NCI-H526 (cell line): ENCODE results near the gene ARL6.

Experiments used
- DNase-seq, 2 experiments: peaks; one replicate each; lab custom pipeline; 2025; lab: John Stamatoyannopoulos, UW

The ARL6 gene

GRCh38 chr3:97764407-97765238, at the start of gene ARL6:
Gene ARL6 (plus strand): TSS chr3:97764758. CDS start chr3:97768108, 3,350 bp downstream.
- DNase-seq = peak; percentile 86 to 98

DNA sequence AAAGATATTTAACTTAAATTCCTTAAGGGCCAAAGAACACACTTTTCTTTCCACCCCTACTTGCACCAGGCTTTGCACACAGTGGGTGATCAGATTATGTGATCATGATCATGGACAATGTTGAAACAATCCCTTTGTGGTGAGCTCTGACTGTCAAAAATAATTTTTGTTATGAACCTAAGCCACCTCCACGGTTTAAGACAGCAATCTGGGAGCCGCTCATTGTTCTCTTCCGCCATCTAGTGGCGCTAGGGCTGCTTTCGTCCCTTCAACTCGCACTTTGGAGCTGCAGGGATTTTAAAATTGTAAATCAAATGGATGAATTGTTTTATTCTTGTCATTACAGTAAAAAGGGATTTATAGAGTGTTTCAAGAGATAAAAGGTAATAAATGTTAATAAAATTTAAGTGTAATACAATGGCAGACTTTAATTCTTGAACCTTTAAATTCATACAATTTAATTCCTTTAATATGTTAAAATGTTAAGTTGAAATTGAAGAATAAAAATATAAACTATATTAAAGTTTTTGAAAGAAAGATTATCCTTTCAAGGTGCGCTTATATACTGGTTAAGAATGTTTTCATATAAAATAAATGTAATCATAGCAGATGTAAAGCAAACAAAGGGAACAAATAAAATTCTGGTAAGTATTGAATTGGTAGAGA, 45.3 kb upstream of the ARL6 start:
- peak; percentile 36 to 83 for DNase-seq

GRCh38 chr3:97720417-97720816, 44.1 kb upstream of the ARL6 start:
- no peak for DNase-seq

DNA sequence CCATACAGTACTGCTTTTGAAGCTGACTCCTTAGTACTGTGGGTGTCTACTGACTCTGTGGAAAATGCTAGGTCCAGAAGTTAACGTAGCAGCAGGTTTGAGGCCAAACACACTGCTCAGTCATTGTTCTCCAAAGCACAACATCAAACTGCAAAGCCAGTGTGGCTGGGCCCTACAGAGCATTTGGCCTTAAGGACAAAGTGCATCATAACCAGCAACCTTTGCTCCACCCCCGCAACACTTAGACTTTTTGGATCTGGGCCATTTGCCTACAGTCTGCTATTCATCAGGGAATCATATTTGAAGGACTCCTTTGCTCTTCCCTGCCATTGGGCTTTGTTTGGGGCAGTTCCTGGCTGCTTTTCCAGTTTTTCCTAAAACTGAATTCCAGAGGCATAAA, 43.1 kb upstream of the ARL6 start:
- no peak for DNase-seq

GRCh38 chr3:97736928-97737327, 27.6 kb upstream of the ARL6 start:
- DNase-seq = peak in 1 of 2 experiments; percentile 5

DNA sequence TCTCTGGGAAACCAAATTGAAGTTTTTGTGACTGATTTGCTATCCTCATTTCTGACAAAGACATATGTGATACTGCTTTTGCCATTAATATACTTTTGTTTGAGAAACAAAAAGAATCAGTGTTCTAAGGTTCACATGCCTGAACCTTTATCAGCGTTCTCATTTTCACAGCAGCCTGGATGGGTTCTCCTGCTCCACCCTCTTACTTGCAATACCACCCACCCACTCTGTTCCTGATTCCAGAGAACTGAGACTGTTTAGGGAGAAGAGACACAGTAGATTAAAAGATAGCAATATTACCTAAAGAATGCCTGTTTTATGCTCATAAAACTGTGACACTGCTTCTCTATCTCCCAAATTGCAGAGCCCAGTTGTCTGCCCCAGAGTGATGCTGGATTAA, 25.8 kb upstream of the ARL6 start:
- no peak for DNase-seq

- DNase-seq = no peak
Measured at GRCh38 chr3:97742036-97742435, 22.5 kb upstream of the ARL6 start.

- DNase-seq = no peak
Measured at GRCh38 chr3:97744289-97744688, 20.3 kb upstream of the ARL6 start.

GRCh38 chr3:97763586-97764406, 762 bp upstream of the ARL6 start:
- no peak for DNase-seq

- no peak for DNase-seq
Measured at GRCh38 chr3:97765336-97765735, 778 bp downstream of the ARL6 start.

DNA sequence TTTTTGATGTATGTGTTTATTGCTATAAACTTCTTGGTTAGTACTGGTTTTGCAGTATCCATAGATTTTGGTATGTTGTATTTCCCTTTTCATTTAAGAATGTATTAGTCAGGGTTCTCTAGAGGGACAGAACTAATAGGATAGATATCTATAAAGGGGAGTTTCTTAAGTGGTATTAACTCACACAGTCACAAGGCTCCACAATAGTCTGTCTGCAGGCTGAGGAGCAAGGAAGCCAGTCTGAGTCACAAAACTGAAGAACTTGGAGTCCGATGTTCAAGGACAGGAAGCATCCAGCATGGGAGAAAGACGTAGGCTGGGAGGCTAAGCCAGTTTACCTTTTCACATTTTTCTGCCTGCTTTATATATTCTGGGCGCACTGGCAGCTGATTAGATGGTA, 8.4 kb downstream of the ARL6 start:
- no peak for DNase-seq

DNA sequence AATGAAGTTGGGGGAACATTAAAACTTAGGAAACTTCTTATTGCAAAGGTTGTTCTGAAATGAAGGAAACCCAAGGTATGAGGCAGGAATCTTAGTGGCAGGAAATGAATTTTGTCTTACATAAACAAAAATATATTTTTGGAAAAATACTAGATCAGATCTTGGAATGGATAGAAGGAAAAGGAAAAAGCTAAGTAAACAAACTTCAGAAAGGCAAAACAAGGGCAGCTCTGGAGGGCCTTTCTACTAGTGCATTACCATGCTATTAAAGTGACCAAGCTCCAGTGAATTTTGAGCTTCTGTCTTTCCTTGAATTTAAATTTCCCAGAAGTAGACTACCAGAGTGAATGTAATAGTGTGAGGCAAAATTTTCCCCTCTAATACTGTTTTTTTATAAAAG, 13.6 kb downstream of the ARL6 start:
- DNase-seq = no peak

GRCh38 chr3:97793420-97794019, 29.0 kb downstream of the ARL6 start:
- peak; percentile 3 to 56 for DNase-seq

DNA sequence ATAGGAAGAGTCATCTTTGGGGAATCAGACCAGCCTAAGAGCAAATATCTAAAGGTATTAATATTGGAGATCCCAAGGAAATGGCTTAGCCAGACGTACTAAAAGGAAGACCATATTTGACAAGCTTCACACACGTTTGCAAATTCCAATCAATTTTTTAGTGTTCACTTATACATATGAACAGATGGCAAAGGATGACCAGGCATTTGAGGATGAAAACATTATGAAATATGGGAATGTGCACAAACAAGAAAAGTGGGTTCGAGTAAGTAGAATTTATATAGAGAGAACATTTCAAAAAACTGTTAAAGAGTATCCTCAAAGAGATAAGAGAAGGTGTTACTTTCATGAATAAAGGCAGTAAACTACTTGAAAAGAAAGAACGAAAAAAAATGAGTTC, 31.4 kb downstream of the ARL6 start:
- no peak for DNase-seq

DNA sequence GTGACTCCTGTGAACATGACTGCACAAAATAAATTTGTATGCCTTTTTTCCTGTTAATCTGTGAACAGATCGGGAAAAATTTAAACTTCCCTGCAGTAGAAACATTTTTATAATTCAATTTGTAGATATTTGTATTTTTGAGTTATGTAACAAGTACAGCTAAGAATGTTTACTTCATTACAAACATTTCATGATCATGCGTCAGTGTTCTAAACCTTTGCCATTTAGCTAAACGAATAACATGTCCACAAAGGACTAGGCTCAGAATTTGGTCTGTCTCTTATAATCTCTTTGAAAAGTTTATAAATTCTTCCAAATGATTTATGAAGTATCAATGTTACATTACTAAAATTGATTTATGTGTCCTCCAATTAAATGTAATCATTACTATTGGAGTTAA, 39.9 kb downstream of the ARL6 start:
- no peak for DNase-seq

DNA sequence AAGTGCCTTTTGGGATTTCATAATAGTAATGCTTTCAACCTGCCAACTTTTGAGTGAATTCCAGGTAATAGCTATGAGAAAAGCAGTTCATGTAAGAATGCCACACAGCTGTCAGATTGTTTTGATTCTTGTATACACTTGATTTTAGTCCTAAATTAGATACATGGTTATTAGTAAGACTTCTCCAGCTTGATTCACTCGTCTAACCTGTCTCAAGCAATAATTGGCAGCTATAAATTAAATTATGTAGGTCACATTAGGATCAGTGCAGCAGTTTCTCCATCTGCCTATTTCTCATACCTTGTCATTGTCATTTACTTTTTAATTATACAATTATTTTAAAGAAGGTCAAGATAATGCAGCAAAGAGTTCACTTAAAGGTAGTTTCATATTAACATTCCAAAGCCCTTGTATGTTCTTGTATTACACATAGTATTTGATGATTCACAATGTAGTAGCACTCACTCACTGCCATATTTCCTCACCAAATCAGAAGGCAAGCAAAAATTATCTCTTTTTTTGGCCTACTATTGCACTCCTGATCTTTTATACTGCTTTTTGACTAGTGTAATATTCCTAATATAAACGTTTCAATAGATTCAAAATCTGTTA, 46.3 kb downstream of the ARL6 start:
- no peak for DNase-seq

DNA sequence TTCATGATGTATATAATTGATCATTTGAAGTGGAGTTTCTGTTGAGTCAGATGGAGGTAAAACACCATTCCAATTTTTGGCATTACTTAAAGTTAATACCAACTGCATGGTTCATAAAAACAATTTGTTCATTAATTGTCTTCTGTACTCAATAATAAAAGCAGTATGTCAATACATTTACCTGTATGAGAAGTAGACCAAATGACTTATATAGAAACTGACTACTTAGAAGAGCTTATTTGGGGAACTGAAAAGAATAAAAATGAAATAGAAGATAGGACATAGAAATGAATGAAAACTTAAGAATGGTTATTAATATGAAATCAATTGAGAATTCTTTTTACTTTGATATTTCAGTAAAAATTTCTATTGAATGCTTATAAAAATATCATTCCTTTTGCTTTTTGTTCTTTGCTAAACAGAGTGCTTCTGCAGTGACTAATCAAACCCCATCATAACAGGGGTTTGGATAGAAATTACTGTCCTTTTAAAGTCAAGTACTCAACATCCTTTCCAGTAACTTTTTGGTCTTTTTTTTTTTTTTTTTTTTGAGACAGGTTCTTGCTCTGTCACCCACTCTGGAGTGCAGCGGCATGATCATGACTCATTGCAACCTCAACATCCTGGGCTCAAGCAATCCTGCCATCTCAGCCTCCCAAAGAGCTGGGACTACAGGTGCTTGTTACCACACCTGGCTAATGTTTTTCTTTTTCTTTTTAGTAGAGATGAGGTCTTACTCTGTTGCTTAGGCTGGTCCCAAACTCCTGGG, 50.8 kb downstream of the ARL6 start:
- DNase-seq = no peak

DNA sequence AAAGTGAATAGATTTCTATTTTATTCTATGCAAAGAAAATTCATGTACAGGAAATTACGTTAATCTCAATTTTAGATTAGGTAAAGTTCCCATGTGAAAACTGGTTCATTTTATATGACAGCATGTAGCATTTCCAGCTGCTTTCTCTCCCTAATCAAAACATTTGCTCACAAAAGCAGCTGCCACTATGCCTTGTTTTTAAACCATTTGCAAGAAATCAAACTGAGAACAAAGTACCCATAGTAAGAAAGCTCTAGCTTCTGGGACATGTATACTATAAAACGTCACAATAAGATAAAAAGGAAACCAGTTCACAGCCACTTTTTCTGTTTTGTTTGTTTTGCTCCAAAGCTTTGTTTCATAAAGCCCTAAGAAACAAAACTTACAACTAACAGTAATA, 52.3 kb downstream of the ARL6 start:
- DNase-seq = no peak

DNA sequence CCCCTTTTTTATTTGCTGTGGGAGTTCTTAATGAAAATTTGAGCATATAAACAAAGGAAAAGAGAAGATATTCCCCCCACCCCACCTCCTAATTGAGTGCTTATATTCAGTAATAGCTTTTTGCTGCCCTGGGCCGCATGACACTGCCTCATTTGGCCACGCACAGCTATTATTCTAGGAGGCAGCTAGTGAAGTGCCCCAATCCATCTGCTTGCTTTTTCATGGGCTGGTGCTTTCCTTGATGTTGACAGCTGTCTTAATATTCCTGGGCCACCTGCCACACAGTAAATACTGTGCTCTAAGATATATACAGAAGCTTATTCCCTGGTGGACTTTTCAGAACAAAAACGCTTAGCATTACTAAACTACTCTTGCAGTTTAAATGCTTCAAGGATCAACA, 53.4 kb downstream of the ARL6 start:
- peak in 1 of 2 experiments; percentile 9 for DNase-seq

GRCh38 chr3:97820780-97821179, 56.2 kb downstream of the ARL6 start:
- DNase-seq = no peak

- DNase-seq = peak; percentile 67 to 69
Measured at GRCh38 chr3:97821287-97821773, 56.8 kb downstream of the ARL6 start.
